Stimulated activated CD4-positive, alpha-beta T cell treated with anti-CD3 and anti-CD28 coated beads, Interleukin-1b, Interleukin-23, amount 100 ng/mL, for 48 hours (primary cell): ENCODE measurements around the gene CTNNA3.
A peak's percentile ranks its signal among the peaks of the same experiment; 100 is the strongest.

Source experiments
- DNase-seq: peaks from one replicate; pipeline ENCODE4 v3.0.0-alpha.2; 2020

Gene CTNNA3

GRCh38 chr10:66927251-66927935 lies 768.6 kb downstream of the CTNNA3 start:
- no peak for DNase-seq

GRCh38 chr10:66926841-66927240 lies 769.2 kb downstream of the CTNNA3 start:
- no peak for DNase-seq

- DNase-seq = peak; percentile 19
Observed at GRCh38 chr10:66925896-66926715, 769.9 kb downstream of the CTNNA3 start, which contains the start of gene LRRTM3. LRRTM3 (plus strand) TSS chr10:66926036.

GRCh38 chr10:66925373-66925772 lies 770.6 kb downstream of the CTNNA3 start:
- no peak for DNase-seq

GRCh38 chr10:66924674-66925345 lies 771.2 kb downstream of the CTNNA3 start:
- no peak for DNase-seq

GRCh38 chr10:66919248-66919647 lies 776.7 kb downstream of the CTNNA3 start:
- no peak for DNase-seq

GRCh38 chr10:66917104-66917503 lies 778.9 kb downstream of the CTNNA3 start:
- DNase-seq = no peak

GRCh38 chr10:66916030-66916429 lies 780.0 kb downstream of the CTNNA3 start:
- DNase-seq = no peak

GRCh38 chr10:66910671-66911070 lies 785.3 kb downstream of the CTNNA3 start:
- no peak for DNase-seq

GRCh38 chr10:66892871-66893270 lies 803.1 kb downstream of the CTNNA3 start:
- no peak for DNase-seq

- DNase-seq = no peak
Observed at GRCh38 chr10:66888237-66888636, 807.8 kb downstream of the CTNNA3 start.

GRCh38 chr10:66886848-66887247 lies 809.1 kb downstream of the CTNNA3 start:
- no peak for DNase-seq

- DNase-seq = no peak
Observed at GRCh38 chr10:66882271-66882670, 813.7 kb downstream of the CTNNA3 start.

GRCh38 chr10:66881814-66882213 lies 814.2 kb downstream of the CTNNA3 start:
- no peak for DNase-seq

GRCh38 chr10:66880826-66881225 lies 815.2 kb downstream of the CTNNA3 start:
- DNase-seq = no peak

GRCh38 chr10:66880292-66880691 lies 815.7 kb downstream of the CTNNA3 start:
- DNase-seq = no peak

- no peak for DNase-seq
Observed at GRCh38 chr10:66877361-66877760, 818.6 kb downstream of the CTNNA3 start.

GRCh38 chr10:66869635-66870034 lies 826.4 kb downstream of the CTNNA3 start:
- no peak for DNase-seq

GRCh38 chr10:66862687-66863258 lies 833.2 kb downstream of the CTNNA3 start:
- DNase-seq = no peak

- DNase-seq = no peak
Observed at GRCh38 chr10:66860376-66860945, 835.5 kb downstream of the CTNNA3 start.

GRCh38 chr10:66852811-66853210 lies 843.2 kb downstream of the CTNNA3 start:
- DNase-seq = no peak

GRCh38 chr10:66848856-66849255 lies 847.1 kb downstream of the CTNNA3 start:
- DNase-seq = no peak
